ENCODE results near the gene FRY.

- TF ChIP-seq POLR2AphosphoS5 (IDR thresholded peaks at IDR 0.05; ENCODE audit: low read depth, low read length), result no peak
- TF ChIP-seq POLR2A (IDR thresholded peaks at IDR 0.05; ENCODE audit: low read depth, low read length), result no peak
- no peak for TF ChIP-seq TAF1 (IDR thresholded peaks at IDR 0.05; ENCODE audit: low read depth, low read length)
- peak; percentile 92 for TF ChIP-seq SPI1 (IDR thresholded peaks at IDR 0.05; ENCODE audit: low read depth, low read length)
- no peak for TF ChIP-seq POU2F2 (IDR thresholded peaks at IDR 0.05; ENCODE audit: low read depth, low read length)
These were observed 16.2 kb downstream of the FRY start for GRCh38 chr13:32047793-32048192.

Data from GM12891 (cell line).